C4-2B (cell line): ENCODE results near the gene NR3C1.

Source experiments
- ZFX ChIP-seq: fragments of 450-650 bp; IDR thresholded peaks from 2 replicates; pipeline ENCODE4 v1.6.1; 2017
- TF ChIP-seq, protein P1 (sequence below): fragments of 450-650 bp; conservative IDR thresholded peaks from 2 replicates; pipeline ENCODE4 v1.5.1; 2017; ENCODE audit warnings: mild to moderate bottlenecking

DNA sequence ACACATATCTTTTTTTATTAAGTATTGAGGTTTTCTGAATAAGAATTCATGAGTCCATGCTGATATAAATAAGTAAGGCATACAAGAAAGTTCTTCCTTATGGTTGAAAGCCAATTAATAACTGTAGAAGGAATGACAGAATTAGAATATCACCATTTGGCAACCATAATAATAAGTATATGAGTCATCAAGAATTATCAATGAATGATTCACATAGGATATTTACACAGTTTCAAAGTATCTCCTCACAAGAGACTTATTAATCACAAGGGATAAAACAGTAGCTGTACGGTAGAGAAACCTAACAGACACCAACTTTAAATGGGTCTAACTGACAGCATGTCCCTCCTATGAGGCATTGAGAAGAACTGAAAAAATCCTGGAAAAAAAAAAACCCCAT, 161.6 kb downstream of the NR3C1 start:
- TF ChIP-seq, protein P1, sequence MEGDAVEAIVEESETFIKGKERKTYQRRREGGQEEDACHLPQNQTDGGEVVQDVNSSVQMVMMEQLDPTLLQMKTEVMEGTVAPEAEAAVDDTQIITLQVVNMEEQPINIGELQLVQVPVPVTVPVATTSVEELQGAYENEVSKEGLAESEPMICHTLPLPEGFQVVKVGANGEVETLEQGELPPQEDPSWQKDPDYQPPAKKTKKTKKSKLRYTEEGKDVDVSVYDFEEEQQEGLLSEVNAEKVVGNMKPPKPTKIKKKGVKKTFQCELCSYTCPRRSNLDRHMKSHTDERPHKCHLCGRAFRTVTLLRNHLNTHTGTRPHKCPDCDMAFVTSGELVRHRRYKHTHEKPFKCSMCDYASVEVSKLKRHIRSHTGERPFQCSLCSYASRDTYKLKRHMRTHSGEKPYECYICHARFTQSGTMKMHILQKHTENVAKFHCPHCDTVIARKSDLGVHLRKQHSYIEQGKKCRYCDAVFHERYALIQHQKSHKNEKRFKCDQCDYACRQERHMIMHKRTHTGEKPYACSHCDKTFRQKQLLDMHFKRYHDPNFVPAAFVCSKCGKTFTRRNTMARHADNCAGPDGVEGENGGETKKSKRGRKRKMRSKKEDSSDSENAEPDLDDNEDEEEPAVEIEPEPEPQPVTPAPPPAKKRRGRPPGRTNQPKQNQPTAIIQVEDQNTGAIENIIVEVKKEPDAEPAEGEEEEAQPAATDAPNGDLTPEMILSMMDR = no peak
- no peak for TF ChIP-seq ZFX
